Measurements from ENCODE around the gene WNT9A.

Gene WNT9A

DNA sequence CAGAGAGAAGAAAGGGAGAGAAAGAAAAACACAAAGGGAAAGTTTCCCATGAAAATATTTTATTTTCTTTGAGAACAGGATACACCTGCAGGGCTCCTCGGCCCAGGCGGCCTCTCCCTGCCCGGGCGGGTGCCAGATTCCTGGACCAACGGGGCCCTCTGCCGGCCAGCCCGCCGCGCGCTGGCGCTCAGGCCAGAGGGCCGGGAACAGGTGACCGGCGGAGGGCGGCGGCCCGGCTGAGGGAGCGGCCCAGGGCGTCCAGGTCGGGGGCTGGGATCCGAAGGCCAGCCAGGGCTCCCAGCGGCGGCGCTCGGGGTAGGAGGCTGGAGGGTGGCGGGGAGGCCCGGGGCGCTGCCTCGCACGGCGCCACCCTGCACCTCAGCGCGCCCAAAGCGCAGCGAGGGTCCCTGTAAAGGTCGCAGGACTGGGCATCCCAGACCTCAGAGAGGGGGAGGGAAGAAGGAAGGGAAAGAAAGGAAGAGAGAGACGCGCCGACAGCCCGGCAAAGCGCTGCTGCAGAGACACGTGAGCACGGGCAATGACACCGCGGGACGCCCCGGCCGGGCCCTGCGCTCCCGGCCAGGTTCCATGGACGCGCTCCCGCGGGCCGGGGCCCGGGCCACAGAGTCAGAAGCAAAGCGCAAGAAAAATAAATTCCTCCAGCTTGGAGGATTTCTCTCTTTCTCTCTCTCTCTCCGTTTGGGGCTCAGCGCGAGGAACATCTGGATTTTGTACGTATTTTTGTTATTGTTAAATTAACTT is 927 bp downstream of the WNT9A start:
- peak overlapping the region in 5 of 11 experiments; percentile 32 to 60 (median 53); a peak in 9 of 22 replicates for H3K27ac ChIP-seq
- no peak for TF ChIP-seq Cebpa-rat (IDR thresholded peaks at IDR 0.05)
- peak overlapping the region; percentile 84 to 100 (median 96) for H3K4me2 ChIP-seq
- H3K9ac ChIP-seq = peak overlapping the region in 10 of 11 experiments; percentile 10 to 70 (median 56); a peak in 17 of 22 replicates
- H3K27me3 ChIP-seq = peaks cover 32 to 49% (median 35%) of the 10 kb centered on the region in 11 experiments
- H4K20me1 ChIP-seq = peaks cover 0 to 63% (median 23%) of the 10 kb centered on the region in 11 experiments; a peak in 14 of 22 replicates
- no peaks in the 10 kb centered on the region for H3K9me3 ChIP-seq (replicated peaks in 1 of 11)
- H3K4me3 ChIP-seq = peak overlapping the region; percentile 62 to 76 (median 67)
- H3K36me3 ChIP-seq = no peaks in the 10 kb centered on the region
- H3K4me1 ChIP-seq = peaks cover 10 to 55% (median 47%) of the 10 kb centered on the region in 10 experiments

DNA sequence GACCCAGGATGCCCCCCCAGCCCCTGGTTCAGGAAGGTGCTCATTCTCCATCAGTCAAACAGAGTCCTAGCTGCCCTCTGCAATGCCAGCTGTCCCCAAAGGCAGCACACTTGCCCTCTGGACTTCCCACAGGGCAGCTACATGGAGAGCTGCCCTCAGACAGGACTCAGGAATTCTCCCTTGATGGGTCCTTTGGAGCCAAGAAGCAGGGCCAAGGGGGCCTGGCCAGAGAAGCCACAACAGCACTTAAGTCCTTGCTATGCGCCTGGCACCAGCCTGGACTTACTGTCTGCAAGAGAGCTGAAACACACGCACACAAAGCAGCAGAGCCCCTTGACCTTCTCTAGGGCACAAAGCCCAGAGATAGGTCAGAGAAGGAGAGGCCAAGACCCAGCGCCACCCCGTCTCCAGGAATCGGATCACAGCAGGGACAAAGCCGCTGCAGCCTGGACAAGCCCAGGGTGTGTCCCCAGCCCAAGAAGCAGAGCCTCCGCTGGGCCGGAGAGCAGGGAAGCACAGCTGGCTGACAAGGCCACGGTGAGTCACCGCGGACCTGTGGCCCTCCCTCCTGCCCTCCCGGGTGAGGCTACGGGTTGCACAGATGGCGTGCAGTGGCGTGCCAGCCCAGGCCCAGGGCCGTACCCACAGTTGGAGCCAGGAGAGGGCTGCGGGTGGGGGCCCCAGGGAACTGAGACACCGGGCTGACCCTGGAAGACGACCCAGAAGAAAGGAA is 1.7 kb downstream of the WNT9A start:
- Histone ChIP-seq H3K4me3 (peak overlapping the region; percentile 62 to 76 (median 67); a peak in 18 of 20 replicates), H4K20me1 (peaks cover 0 to 71% (median 23%) of the 10 kb centered on the region in 11 experiments; a peak in 15 of 22 replicates), H3K4me2 (peak overlapping the region; percentile 84 to 100 (median 96)), H3K27ac (peak overlapping the region in 5 of 11 experiments; percentile 32 to 60 (median 53); a peak in 10 of 22 replicates), H3K9ac (peak overlapping the region in 7 of 11 experiments; percentile 10 to 70 (median 62); a peak in 11 of 22 replicates), H3K27me3 (peaks cover 32 to 56% (median 35%) of the 10 kb centered on the region in 11 experiments), H3K4me1 (peaks cover 10 to 59% (median 51%) of the 10 kb centered on the region in 10 experiments), H3K9me3 (replicated peaks in 1 of 11) (no peaks in the 10 kb centered on the region), H3K36me3 (no peaks in the 10 kb centered on the region)
- no peak for TF ChIP-seq Cebpa-rat (IDR thresholded peaks at IDR 0.05)

DNA sequence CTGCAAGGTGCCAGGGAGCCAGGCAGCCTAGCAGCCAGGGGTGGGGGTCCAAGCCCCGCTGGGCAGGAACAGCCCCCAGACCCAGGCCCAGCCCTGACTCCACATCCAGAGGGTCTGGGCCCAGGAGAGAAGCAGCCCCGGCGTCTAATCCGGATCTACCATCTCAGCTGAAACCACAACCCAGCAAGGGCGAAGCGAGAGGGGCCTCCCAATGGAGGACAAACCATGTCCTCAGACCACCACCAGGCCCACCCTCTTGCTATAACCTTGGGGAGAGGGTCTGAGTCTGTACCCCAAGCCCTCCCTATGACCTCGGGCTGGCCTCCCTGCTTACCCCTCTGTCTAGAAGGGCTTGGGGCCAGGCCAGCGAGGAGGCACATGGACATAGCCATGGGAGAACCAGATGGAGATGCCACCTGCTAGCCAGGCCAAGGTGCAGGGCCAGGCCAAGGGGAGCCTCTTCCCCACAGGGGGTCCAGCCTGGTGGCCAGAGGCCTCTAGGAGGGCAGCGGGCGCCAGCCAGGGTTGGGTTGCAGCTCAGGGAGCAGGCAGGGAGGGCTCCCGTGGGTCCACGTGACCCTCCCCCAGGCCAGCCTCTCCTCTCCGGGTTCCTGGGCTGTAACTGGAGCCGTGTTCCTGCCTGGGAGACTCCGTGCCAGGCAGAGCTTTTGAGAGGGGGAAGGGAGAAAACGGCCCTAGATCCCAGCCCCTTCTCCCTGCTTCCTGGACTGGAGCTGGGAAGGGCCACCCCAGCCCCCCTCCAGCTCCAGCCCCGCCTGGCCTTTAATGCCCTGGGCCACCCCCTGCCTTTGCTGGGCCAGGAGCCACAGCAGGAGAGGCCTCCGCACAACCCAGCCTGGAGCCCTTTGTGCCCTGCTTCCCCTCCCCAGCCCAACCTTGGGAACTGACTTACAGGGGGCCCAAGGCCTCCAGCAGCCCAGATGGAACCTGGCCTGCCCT is 2.5 kb downstream of the WNT9A start:
- Histone ChIP-seq H4K20me1 (peaks cover 0 to 79% (median 23%) of the 10 kb centered on the region in 11 experiments; a peak in 15 of 22 replicates), H3K4me2 (peak overlapping the region; percentile 84 to 100 (median 96); a peak in 20 of 22 replicates), H3K9me3 (replicated peaks in 1 of 11) (no peaks in the 10 kb centered on the region), H3K27me3 (peaks cover 32 to 58% (median 35%) of the 10 kb centered on the region in 11 experiments), H3K36me3 (no peaks in the 10 kb centered on the region), H3K9ac (peak overlapping the region in 5 of 11 experiments; percentile 23 to 70 (median 64); a peak in 9 of 22 replicates), H3K27ac (peak overlapping the region in 4 of 11 experiments; percentile 32 to 60 (median 45); a peak in 6 of 22 replicates), H3K4me3 (peak overlapping the region in 5 of 10 experiments; percentile 62 to 69 (median 67); a peak in 5 of 20 replicates), H3K4me1 (peaks cover 10 to 68% (median 60%) of the 10 kb centered on the region in 10 experiments)
- TF ChIP-seq Cebpa-rat (IDR thresholded peaks at IDR 0.05) = no peak

GRCh38 chr1:227944090-227944930 is 3.4 kb downstream of the WNT9A start:
- no peak for TF ChIP-seq Cebpa-rat (IDR thresholded peaks at IDR 0.05)
- peak overlapping the region in 2 of 11 experiments; percentile 16 to 18; a peak in 2 of 22 replicates for H3K9ac ChIP-seq
- H3K9me3 ChIP-seq (replicated peaks in 1 of 11) = no peaks in the 10 kb centered on the region
- H4K20me1 ChIP-seq = peaks cover 0 to 83% (median 23%) of the 10 kb centered on the region in 11 experiments; a peak in 15 of 22 replicates
- H3K4me1 ChIP-seq = peaks cover 10 to 75% (median 69%) of the 10 kb centered on the region in 10 experiments
- no peaks in the 10 kb centered on the region for H3K36me3 ChIP-seq
- peaks cover 27 to 55% (median 32%) of the 10 kb centered on the region in 11 experiments for H3K27me3 ChIP-seq
- H3K27ac ChIP-seq = no peak overlapping the region
- no peak overlapping the region for H3K4me3 ChIP-seq
- peak overlapping the region in 8 of 11 experiments; percentile 84 to 100 (median 97); a peak in 10 of 22 replicates for H3K4me2 ChIP-seq

DNA sequence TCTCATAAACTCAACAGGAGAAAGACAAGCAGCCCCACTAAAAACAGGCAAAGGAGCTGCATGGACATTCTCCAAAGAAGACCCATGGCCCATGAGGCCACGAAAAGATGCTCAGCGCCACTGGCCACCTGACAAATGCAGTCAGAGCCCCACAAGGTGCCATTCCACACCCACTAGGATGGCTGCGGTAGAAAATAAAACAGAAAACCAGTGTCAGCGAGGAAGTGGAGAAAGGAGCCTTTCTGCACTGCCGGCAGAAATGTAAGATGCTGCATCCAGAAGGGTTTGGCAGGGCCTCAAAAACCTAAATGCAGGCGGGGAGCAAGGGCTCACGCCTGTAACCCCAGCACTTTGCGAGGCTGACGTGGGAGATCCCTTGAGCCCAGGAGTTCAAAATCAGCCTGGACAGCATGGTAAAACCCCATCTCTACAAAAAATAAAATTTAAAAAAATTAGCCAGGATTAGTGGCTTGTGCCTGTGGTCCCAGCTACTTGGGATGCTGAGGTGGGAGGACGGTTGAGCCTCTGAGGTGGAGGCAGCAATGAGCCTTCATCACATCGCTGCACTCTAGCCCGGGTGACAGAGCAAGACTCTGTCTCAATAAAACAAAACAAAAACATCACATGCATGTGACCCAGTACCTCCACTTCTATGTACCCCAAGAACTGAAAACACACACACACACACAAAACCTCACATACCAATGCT is 4.2 kb downstream of the WNT9A start:
- no peak overlapping the region for H3K27ac ChIP-seq
- TF ChIP-seq Cebpa-rat (IDR thresholded peaks at IDR 0.05) = no peak

GRCh38 chr1:227942716-227943261 is 4.9 kb downstream of the WNT9A start:
- peak overlapping the region in 8 of 11 experiments; percentile 36 to 86 (median 71); a peak in 10 of 22 replicates for H3K4me2 ChIP-seq
- H3K4me1 ChIP-seq = peaks cover 14 to 81% (median 76%) of the 10 kb centered on the region in 10 experiments
- H3K36me3 ChIP-seq = no peaks in the 10 kb centered on the region
- no peaks in the 10 kb centered on the region for H3K9me3 ChIP-seq (replicated peaks in 1 of 11)
- H4K20me1 ChIP-seq = peaks cover 0 to 76% (median 22%) of the 10 kb centered on the region in 11 experiments; a peak in 12 of 22 replicates
- H3K9ac ChIP-seq = peak overlapping the region in 3 of 11 experiments; percentile 13 to 22 (median 21); a peak in 1 of 22 replicates
- H3K27me3 ChIP-seq = peaks cover 12 to 40% (median 17%) of the 10 kb centered on the region in 11 experiments
- no peak overlapping the region for H3K4me3 ChIP-seq
- no peak for TF ChIP-seq Cebpa-rat (IDR thresholded peaks at IDR 0.05)
- H3K27ac ChIP-seq = no peak overlapping the region

More for the DNA sequence above, 4.2 kb downstream of the WNT9A start:
- no peak overlapping the region for H3K4me3 ChIP-seq
- H3K4me1 ChIP-seq = peaks cover 10 to 77% (median 72%) of the 10 kb centered on the region in 10 experiments
- H3K4me2 ChIP-seq = no peak overlapping the region
- H3K9ac ChIP-seq = no peak overlapping the region
- H3K27me3 ChIP-seq = peaks cover 20 to 47% (median 25%) of the 10 kb centered on the region in 11 experiments
- no peaks in the 10 kb centered on the region for H3K36me3 ChIP-seq
- H3K9me3 ChIP-seq (replicated peaks in 1 of 11) = no peaks in the 10 kb centered on the region
- peaks cover 0 to 81% (median 23%) of the 10 kb centered on the region in 11 experiments; a peak in 15 of 22 replicates for H4K20me1 ChIP-seq
